ENCODE data around the gene DMKN.

DMKN gene

GRCh38 chr19:35524181-35524837 lies 10.9 kb upstream of the DMKN start:
- DNase-seq, result no peak

GRCh38 chr19:35522745-35523327 lies 9.4 kb upstream of the DMKN start:
- DNase-seq, result no peak

DNA sequence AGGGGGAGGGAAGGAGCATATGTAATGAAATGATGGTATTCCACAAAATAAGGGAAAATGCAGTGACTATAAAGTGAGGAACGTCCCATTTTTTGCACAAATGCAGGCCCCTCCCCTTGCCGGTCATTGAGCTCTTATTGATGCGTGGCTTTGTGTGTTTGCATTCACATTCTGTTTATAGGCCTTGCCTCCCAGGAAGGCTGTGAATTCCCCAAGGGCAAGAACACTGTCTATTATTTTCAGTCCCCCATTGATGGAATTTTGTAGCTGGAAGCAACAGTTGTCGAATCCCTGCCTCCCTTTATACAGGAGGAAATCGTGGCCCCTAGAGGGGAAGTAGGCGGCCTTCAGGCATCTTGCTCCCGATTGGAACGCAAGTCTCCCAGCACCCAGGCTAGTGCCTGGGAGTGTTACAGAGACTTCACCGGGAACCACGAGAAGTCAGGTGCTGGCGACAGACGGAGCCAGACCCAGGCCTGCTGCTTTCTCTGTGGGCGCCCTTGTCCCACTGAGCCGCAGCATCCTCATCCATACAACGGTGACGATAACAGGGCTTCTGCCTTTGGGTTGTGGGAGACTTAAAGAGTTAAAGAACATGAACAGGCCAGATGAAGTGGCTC lies 7.8 kb upstream of the DMKN start:
- DNase-seq, result no peak

DNA sequence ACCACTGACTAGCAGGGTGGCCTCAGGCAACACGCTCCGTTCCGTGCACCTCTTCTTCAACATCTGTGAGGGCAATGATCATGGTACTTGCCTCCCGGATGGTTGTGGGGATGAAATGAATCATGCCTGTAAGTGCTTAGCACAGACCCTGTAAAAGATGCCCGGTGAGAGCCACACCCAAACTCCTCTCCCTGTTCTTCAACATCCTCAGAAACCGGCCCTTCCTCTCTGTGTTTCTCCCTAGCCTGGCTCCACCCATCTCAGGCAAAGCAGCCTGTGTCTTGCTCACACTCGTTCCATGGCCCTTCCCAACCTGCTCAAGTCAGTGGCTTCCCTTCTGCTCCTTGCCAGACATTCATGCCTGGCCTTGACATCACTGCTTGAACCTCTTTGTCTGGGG lies 5.8 kb upstream of the DMKN start:
- DNase-seq, result no peak

DNA sequence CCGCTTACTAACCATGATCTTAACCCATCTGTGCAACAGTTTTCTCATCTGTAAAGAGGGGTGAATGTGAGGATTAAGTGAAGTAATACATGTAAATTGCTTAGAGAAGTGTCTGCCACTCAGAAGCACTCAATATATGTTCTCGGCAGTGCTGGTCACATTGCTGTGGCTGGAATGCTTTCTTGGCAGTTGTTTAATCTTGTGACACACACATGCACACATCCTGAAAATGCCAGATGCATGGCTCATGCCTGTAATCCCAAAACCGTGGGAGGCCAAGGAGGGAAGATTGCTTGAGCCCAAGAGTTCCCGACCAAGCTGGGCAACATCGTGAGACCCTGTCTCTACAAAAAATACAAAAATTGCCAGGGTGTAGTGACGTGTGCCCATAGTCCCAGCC lies 4.9 kb upstream of the DMKN start:
- no peak for DNase-seq

DNA sequence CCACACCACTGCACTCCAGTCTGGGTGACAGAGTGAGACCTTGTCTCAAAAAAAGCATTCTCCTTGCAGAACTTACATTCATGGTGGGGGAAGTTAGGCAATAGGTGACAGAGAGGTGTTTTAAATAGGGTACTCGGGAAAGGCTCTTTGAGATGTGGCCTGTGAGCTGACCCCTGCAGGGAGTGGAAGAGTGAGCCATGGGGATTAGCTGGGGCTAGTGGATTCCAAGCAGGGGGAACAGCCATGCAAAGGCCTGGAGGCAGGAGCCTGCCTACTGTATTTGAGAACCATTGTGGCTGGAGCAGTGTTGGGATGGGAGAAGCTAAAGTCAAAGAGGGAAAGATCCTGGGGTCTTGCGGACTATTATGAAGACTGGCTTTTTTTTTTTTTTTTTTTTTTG lies 3.9 kb upstream of the DMKN start:
- no peak for DNase-seq

DNA sequence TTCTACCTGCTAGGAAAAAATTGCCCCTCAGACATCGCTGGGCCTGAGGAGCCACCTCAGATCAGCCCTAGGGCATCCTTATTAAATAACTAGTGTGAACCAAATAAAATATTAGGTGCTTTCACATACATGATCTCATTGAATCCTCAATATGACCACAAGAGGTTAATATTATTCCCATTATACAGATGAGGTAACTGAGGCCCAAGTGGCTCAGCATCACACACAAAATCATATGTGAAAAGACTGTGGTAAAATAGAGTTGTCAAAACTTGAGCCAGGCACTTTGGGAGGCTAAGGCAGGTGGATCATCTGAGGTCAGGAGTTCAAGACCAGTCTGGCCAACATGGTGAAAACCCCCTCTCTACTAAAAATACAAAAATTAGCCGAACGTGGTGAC lies 2.9 kb upstream of the DMKN start:
- DNase-seq, result no peak

- DNase-seq, result no peak
Observed at GRCh38 chr19:35514282-35514809, 897 bp upstream of the DMKN start.

GRCh38 chr19:35512831-35513627 lies 420 bp downstream of the DMKN start:
- no peak for DNase-seq

DNA sequence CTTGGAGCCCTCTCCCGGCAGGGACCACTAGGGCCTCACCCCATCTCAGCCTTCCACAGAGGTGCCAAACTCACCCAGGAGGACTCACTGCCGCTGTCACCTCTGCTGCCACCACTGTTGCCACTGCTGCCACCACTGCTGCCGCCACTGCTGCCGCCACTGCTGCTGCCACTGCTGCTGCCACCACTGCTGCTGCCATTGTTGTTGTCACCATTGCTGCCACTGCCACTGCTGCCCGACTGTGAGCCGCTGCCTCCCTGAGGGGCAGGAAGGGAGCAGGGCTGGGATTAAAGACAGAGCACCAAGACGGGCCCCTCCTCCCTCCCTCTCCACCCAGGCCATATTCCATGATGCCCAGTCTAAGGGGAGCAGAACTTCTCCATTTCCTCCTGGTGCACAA lies 2.1 kb downstream of the DMKN start:
- no peak for DNase-seq

DNA sequence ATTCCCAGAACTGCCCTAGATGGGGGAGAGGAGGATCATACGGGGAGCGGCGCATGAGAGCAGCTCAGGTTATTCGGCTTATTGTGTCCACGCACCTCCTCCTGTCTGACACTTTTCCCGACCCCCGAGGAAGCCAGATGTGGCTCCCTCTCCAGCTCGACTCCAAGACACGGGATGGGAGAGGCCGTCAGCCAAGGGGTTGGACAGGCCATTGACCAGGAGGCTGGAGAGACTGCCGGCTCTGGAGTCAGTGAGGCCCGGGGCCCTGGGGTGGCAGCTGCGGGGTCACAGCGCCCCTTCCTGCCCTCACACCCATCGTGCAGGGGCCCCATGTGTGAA lies 2.9 kb downstream of the DMKN start:
- DNase-seq, result no peak

GRCh38 chr19:35509861-35510625 lies 3.4 kb downstream of the DMKN start:
- peak; percentile 39 to 66 (median 57) for DNase-seq

GRCh38 chr19:35509018-35509652 lies 4.3 kb downstream of the DMKN start:
- DNase-seq, result peak in 2 of 5 experiments; percentile 33 to 36

- DNase-seq, result no peak
Observed at GRCh38 chr19:35508129-35508528, 5.3 kb downstream of the DMKN start.

DNA sequence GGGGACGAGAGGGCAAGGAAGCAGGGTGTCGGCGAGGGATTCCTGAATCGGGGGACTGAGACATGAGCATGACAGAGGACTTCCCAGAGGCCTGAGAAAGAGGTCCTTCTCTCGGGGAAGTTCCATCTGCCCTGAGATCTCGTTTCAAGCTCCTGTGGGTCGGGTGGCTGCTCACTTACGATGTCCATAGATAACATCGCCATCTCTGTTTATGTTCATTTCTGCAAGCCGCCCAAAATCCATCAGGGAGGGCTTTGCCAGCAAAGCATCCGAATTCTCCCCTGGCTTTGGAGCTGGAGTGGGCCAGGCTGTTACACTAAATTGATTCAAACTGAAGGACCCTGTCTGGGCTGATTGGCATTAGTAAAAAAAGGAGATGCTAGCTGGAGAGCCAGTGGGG lies 5.9 kb downstream of the DMKN start:
- no peak for DNase-seq

DNA sequence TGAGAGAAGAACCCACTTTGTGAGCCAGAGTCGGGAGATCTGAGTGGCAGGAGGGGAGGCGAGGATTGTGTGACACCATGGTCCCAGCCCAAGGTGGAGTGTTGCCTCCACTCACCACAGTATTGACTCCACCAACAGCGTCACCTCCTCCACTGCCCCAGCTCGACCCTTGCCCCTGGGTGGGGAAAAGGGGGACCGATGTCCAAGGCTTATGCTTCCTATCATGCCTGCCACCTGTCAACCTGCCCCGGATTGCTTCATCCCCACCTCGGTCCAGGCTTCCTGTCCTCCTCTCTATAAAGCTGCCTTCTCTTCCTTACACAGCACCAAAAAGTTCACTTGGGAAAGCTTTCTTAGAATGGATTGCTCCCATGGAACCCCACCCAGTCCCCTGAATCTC lies 7.4 kb downstream of the DMKN start:
- no peak for DNase-seq

DNA sequence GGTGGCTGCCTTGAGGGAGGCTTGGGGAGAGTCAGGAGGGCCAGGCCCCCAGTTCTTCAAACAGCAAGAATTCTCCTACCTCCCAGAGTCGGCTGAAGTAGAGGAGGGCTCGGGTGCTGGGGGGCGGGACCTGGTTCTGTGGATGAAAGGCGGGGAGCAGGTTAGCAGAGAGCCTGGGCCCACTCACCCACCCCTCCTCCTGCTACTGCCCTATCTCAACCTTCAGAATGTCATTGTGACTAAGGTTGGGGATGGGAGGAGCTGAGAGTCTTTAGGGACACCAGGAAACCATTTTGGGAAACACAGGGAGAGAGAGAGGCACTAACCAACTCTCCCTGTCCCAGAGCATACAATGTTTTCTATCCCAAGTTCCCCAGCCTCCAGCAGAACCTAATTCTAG lies 10.7 kb downstream of the DMKN start:
- no peak for DNase-seq

DNA sequence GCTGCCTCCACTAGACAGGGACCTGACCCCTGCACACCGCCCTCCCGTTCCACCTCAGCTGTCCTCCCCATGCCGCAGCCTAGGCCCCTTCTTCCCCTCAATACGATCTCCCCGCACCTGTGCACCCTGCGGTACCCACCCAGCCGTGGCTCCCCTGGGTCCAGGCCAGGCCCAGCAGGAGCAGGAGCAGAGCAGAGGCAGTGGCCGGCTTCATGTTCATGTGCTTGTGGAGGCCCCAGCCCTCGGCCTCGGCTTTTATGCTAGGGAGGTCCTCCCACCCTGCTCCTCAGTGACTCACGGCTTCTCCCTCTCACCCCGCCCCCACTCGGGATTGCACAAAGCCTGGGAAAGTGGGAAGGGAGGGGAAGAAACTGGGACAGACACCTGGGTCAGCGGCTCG lies 11.8 kb downstream of the DMKN start:
- DNase-seq, result no peak

- DNase-seq, result no peak
Observed at GRCh38 chr19:35500611-35501010, 12.8 kb downstream of the DMKN start.

GRCh38 chr19:35498984-35499527 lies 14.4 kb downstream of the DMKN start:
- DNase-seq, result no peak

- DNase-seq, result no peak
Observed at GRCh38 chr19:35498220-35498619, 15.2 kb downstream of the DMKN start.

DNA sequence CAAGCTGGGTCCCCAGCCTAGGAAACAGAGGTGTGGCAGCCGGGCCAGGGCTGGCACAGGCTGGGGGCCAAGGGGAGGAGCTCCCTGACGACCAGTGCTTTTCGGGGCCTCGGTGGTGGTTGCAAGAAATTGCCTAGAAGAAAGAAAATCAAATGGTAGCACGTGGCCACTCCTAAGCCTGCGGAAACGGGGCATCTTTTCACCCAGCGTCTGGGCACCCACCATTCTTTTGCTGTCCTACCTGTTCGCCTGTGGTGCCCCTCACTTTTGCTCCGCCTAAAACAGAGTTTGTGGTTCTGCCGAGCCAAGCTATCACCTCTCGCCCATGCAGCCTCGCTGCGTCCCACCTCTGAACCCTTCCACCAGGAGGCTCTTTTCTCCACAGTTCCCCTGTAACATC lies 16.0 kb downstream of the DMKN start:
- DNase-seq, result no peak
